Nephron (organoid): ENCODE results near the gene PTPRA.

Source experiments
- H3K27ac Mint-ChIP-seq, 3 experiments: 2 replicates each; pipeline ENCODE4 v1.8.0; 2020; ENCODE audit warnings: mixed read lengths in 3 of 3, mild to moderate bottlenecking in 2 of 3, moderate library complexity in 1 of 3
- H3K27me3 Mint-ChIP-seq: 2 replicates; pipeline ENCODE4 v1.8.0; 2021; ENCODE audit warnings: low read depth, mild to moderate bottlenecking, moderate library complexity, mixed read lengths
- H3K36me3 Mint-ChIP-seq: 2 replicates; pipeline ENCODE4 v1.8.0; 2020; ENCODE audit warnings: low read depth, mixed read lengths
- H3K4me1 Mint-ChIP-seq: 2 replicates; pipeline ENCODE4 v1.8.0; 2020; ENCODE audit warnings: mixed read lengths
- H3K4me3 Mint-ChIP-seq, 3 experiments: 2 replicates each; pipeline ENCODE4 v1.8.0; 2020; ENCODE audit warnings: mild to moderate bottlenecking in 3 of 3, mixed read lengths in 3 of 3, moderate library complexity in 2 of 3
- H3K9me3 Mint-ChIP-seq: 2 replicates; pipeline ENCODE4 v1.8.0; 2020; ENCODE audit warnings: mixed read lengths
- CTCF ChIP-seq, 3 experiments: fragments of 200-600 bp; sonication (generic); IDR thresholded peaks; one replicate each; pipeline ENCODE4 v1.5.0; 2021; ENCODE audit warnings: antibody characterized with exemption in 3 of 3; ENCODE audit not compliant: unreplicated experiment in 3 of 3

Gene PTPRA

GRCh38 chr20:2887715-2888114 is 14.4 kb downstream of the PTPRA start:
- no peak overlapping the region for H3K27ac Mint-ChIP-seq
- H3K36me3 Mint-ChIP-seq = peaks cover 12% of the 10 kb centered on the region
- H3K27me3 Mint-ChIP-seq = no peaks in the 10 kb centered on the region
- no peak for TF ChIP-seq CTCF (IDR thresholded peaks at IDR 0.05; ENCODE audit: unreplicated experiment in 3 of 3)
- H3K4me3 Mint-ChIP-seq = no peak overlapping the region
- H3K9me3 Mint-ChIP-seq = no peaks in the 10 kb centered on the region
- peaks cover 22% of the 10 kb centered on the region for H3K4me1 Mint-ChIP-seq

- H3K9me3 Mint-ChIP-seq = no peaks in the 10 kb centered on the region
- no peak overlapping the region for H3K27ac Mint-ChIP-seq
- no peak for TF ChIP-seq CTCF (IDR thresholded peaks at IDR 0.05; ENCODE audit: unreplicated experiment in 3 of 3)
- H3K4me3 Mint-ChIP-seq = no peak overlapping the region
- no peaks in the 10 kb centered on the region for H3K27me3 Mint-ChIP-seq
- H3K36me3 Mint-ChIP-seq = peaks cover 12% of the 10 kb centered on the region
- H3K4me1 Mint-ChIP-seq = peaks cover 22% of the 10 kb centered on the region
Measured at GRCh38 chr20:2888224-2888955, 15.1 kb downstream of the PTPRA start.

- peaks cover 11% of the 10 kb centered on the region for H3K36me3 Mint-ChIP-seq
- TF ChIP-seq CTCF (IDR thresholded peaks at IDR 0.05; ENCODE audit: unreplicated experiment in 3 of 3) = no peak
- no peaks in the 10 kb centered on the region for H3K27me3 Mint-ChIP-seq
- peaks cover 15% of the 10 kb centered on the region for H3K4me1 Mint-ChIP-seq
- no peak overlapping the region for H3K27ac Mint-ChIP-seq
- H3K9me3 Mint-ChIP-seq = peaks cover 1% of the 10 kb centered on the region
- H3K4me3 Mint-ChIP-seq = no peak overlapping the region
Measured at GRCh38 chr20:2889209-2889608, 15.9 kb downstream of the PTPRA start.

- Mint-ChIP-seq H3K27me3 (no peaks in the 10 kb centered on the region), H3K4me3 (no peak overlapping the region), H3K36me3 (peaks cover 14% of the 10 kb centered on the region), H3K9me3 (peaks cover 4% of the 10 kb centered on the region), H3K27ac (no peak overlapping the region), H3K4me1 (peaks cover 12% of the 10 kb centered on the region)
- TF ChIP-seq CTCF (IDR thresholded peaks at IDR 0.05; ENCODE audit: unreplicated experiment in 3 of 3) = no peak
Measured at GRCh38 chr20:2889797-2890196, 16.5 kb downstream of the PTPRA start.

GRCh38 chr20:2890742-2891141 is 17.5 kb downstream of the PTPRA start:
- Mint-ChIP-seq H3K27ac (no peak overlapping the region), H3K4me3 (no peak overlapping the region), H3K4me1 (peaks cover 12% of the 10 kb centered on the region)

More at GRCh38 chr20:2890742-2891141, 17.5 kb downstream of the PTPRA start:
- TF ChIP-seq CTCF (IDR thresholded peaks at IDR 0.05; ENCODE audit: unreplicated experiment in 3 of 3) = no peak
- peaks cover 6% of the 10 kb centered on the region for H3K9me3 Mint-ChIP-seq
- H3K27me3 Mint-ChIP-seq = no peaks in the 10 kb centered on the region
- H3K36me3 Mint-ChIP-seq = peaks cover 12% of the 10 kb centered on the region
